GM10266 (cell line): ENCODE results near the gene ITGA3.
A peak's percentile ranks its signal among the peaks of the same experiment; 100 is the strongest.

Experiments used
- DNase-seq: peaks from one replicate; pipeline ENCODE4 v3.0.0; 2012; ENCODE audit errors: extremely low spot score
- CTCF ChIP-seq: IDR thresholded peaks from 2 replicates; pipeline ENCODE4 v1.5.1; 2012; ENCODE audit warnings: mild to moderate bottlenecking, low read depth; ENCODE audit not compliant: control insufficient read depth, insufficient read depth; ENCODE audit errors: missing control alignments

Gene ITGA3

DNA sequence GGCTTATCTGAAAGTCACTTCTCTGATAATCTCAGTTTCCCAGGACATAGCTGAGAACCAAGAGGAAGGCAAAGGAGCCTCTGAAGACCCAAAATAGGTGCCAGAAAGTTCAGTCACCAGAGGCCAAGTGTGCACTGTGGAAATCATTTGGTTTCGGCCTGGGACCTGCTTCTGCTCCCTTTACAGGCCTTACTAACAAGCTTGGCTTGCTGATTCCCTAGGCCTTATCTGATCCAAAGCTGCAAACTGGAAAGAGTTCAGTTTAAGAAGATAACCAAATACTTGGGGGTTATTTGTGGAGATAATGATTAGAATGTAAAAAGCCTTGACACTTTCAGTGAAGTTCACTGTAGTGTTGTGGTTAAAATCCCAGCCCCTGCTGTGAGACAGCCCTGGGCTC is 17.0 kb downstream of the ITGA3 start:
- TF ChIP-seq CTCF, result no peak
- no peak for DNase-seq

DNA sequence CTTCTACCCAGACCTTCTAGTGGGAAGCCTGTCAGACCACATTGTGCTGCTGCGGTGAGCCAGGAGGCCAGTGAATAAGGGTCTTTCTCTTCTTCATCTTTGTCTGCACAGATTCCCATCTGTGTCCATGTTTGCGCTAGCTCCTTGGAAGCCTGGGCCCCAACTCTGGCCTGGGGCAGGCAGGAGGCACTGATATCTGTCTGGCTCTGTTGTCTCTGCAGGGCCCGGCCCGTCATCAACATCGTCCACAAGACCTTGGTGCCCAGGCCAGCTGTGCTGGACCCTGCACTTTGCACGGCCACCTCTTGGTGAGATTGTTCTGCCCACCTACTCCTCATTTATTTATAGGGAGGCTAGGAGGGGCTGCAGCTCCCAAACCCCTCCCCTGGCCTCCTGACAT is 18.3 kb downstream of the ITGA3 start:
- DNase-seq, result no peak
- TF ChIP-seq CTCF, result no peak

- no peak for TF ChIP-seq CTCF
- DNase-seq, result no peak
Observed at GRCh38 chr17:50075446-50076032, 19.6 kb downstream of the ITGA3 start.

DNA sequence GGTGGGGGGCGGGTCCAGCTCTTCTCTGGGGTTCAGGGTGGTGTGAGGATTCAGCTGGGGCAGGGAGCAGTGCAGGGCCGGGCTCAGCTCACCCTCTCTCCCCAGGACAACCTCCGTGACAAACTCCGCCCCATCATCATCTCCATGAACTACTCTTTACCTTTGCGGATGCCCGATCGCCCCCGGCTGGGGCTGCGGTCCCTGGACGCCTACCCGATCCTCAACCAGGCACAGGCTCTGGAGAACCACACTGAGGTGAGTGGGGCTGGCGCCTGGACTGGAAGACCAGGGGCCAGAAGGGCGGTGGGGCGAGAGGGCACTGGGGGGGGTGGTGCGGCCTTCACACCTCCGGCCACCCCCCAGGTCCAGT is 20.3 kb downstream of the ITGA3 start:
- no peak for TF ChIP-seq CTCF

DNA sequence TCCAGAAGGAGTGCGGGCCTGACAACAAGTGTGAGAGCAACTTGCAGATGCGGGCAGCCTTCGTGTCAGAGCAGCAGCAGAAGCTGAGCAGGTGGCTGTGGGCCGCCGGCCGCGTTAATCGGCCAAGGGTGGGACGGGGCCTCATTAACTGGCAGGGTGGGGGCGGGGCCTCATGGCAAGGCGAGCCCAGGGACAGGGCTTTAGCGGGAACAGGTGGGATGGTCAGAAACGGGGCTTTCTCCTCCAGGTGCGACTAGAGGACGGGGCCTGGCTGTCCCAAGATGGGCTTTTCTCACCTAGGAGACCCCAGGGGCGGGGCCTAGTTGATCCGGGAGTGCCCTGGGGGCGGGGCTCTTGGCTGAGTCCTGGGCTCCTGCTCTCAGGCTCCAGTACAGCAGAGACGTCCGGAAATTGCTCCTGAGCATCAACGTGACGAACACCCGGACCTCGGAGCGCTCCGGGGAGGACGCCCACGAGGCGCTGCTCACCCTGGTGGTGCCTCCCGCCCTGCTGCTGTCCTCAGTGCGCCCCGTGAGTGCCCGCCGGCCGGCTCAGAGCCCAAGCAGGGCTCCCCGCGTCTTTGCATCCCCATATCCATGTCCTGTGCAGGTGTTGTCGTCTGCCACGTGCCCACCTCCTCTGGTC is 20.8 kb downstream of the ITGA3 start:
- TF ChIP-seq CTCF, result no peak
- no peak for DNase-seq

More for the DNA sequence above, 20.3 kb downstream of the ITGA3 start:
- DNase-seq, result no peak

- no peak for DNase-seq
- no peak for TF ChIP-seq CTCF
Observed at GRCh38 chr17:50078430-50078829, 22.5 kb downstream of the ITGA3 start.

GRCh38 chr17:50079334-50080095 is 23.6 kb downstream of the ITGA3 start:
- DNase-seq, result peak; percentile 48
- peak; percentile 32 for TF ChIP-seq CTCF
